Measurements from ENCODE around the gene ANKMY1. TPM values are rescaled to one million over a fixed set of nuclear protein-coding genes. Genes with fewer than 3 reads are reported as not detected.

ANKMY1 gene
- total RNA-seq, 4 donors from 2014 or later: 18.0 to 22.7 (median 21.1) TPM

DNA sequence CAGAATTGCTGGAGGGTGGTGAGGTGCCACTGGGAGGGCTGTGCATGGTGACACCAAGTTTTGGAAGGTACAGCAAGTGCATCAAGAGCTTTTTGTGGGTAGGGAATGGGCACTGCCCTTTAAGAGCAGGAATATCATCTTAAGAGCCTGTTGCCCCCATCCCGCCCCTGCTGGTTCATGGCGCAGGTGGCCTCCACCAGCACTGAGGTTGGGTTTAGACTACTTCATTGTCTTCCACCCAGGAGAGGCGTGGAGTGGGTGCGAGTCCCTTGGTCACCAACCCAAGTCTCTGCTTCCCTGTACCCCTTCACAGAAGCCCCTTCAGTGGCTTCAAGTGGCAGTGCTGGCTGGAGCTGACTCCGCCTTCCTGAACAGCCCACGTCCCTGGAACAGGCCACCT is 18.2 kb upstream of the ANKMY1 start:
- TF ChIP-seq, protein P1, sequence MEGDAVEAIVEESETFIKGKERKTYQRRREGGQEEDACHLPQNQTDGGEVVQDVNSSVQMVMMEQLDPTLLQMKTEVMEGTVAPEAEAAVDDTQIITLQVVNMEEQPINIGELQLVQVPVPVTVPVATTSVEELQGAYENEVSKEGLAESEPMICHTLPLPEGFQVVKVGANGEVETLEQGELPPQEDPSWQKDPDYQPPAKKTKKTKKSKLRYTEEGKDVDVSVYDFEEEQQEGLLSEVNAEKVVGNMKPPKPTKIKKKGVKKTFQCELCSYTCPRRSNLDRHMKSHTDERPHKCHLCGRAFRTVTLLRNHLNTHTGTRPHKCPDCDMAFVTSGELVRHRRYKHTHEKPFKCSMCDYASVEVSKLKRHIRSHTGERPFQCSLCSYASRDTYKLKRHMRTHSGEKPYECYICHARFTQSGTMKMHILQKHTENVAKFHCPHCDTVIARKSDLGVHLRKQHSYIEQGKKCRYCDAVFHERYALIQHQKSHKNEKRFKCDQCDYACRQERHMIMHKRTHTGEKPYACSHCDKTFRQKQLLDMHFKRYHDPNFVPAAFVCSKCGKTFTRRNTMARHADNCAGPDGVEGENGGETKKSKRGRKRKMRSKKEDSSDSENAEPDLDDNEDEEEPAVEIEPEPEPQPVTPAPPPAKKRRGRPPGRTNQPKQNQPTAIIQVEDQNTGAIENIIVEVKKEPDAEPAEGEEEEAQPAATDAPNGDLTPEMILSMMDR (IDR thresholded peaks at IDR 0.05): no peak
- TF ChIP-seq POLR2A (IDR thresholded peaks at IDR 0.05): no peak
- intact Hi-C loops (cut with DNase I; ENCODE audit: low total_unique reads): no loop called here
- DNase-seq (ENCODE audit: low spot score in 2 of 2): no peak
- no peak overlapping the region for H3K4me3 ChIP-seq (ENCODE audit: low read depth, poor library complexity, severe bottlenecking)
- 74 to 84% methylated on average over 5 to 6 of the region's 6 CpGs for WGBS, 2 donors

DNA sequence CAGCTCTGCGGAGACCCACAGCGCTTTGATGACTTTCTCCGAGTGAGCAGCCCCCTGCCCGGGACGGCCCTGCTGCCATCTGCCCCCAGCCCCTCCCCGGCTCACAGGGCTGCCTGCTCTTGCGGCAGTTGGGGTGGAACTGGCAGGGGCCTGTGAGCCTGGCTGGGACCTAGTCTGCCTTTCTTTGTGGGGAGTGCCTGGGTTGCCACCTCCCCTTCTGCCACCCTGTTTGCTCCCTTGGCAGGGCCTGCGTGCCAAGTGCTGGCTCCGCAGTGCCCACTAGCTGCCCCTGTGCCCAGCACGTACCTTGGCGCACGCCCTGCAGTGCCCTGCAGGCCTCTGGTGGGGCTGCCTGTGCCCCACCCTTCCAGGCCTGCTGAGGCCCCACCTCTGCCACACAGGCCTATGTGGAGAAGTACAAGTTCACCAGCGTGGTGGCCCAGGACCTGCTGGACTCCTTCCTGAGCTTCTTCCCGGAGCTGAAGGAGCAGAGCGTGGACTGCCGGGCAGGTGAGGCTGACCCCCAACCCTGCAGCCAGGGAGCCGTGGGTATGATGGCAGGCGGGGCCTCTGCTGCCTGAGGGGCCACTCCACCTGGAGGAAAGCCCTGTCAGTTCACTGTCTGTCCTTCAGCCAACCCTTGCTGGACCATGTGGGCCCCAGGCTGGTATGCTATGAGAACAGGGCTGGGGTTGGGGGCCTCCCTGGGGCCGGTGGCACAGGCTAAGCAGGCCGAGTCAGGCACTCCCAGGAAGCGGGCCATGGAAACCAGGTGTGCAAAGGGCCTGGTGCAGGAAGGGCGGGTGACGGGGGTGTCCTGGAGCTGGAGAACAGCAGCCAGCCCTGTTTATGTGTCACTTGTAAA is 17.5 kb upstream of the ANKMY1 start:
- intact Hi-C loops (cut with DNase I; ENCODE audit: low total_unique reads): no loop called here
- WGBS, 2 donors: 41 to 69% methylated on average over 16 to 22 of the region's 23 CpGs
- H3K4me3 ChIP-seq (ENCODE audit: low read depth, poor library complexity, severe bottlenecking): no peak overlapping the region
- TF ChIP-seq POLR2A (IDR thresholded peaks at IDR 0.05): no peak
- TF ChIP-seq, protein P1 (IDR thresholded peaks at IDR 0.05): no peak
- DNase-seq (ENCODE audit: low spot score in 2 of 2): no peak

DNA sequence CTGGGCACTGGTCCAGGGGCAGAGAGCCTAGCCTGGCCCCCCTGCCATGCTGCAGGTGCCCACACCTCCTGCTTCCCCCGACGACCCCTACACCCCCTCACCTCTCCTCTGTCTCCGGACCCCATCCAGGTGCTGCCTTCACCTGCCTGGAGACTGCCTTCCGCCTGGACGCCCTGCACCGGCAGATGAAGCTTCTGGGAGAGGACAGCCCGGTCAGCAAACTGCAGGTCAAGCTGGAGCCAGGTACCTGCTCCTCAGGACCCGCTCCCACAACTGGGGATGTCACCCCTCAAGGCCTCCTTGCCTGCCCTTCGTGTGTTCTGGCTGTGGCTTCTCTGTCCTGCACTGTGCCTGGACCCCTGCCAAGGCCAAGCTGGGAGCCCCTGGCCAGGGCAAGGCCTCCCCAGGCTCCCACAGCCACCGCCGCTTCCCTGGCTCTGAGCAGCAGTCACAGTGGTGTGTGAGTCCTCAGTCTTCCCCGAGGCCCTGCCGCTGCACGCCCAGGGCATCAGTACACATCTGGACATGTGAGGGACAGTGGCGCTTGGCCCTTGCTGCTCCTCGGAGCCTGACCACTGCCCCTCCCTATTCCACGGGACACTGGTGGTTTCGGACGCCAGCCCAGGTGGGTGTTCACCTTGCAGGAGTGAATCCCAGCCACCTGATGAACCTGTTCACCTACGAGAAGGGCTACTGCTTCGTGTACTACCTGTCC is 16.8 kb upstream of the ANKMY1 start:
- no peak for DNase-seq (ENCODE audit: low spot score in 2 of 2)
- intact Hi-C loops (cut with DNase I; ENCODE audit: low total_unique reads): no loop called here
- WGBS, 2 donors: 73 to 74% methylated on average over 17 to 19 of the region's 21 CpGs
- TF ChIP-seq, protein P1 (IDR thresholded peaks at IDR 0.05): no peak
- TF ChIP-seq POLR2A (IDR thresholded peaks at IDR 0.05): no peak
- H3K4me3 ChIP-seq (ENCODE audit: low read depth, poor library complexity, severe bottlenecking): no peak overlapping the region

DNA sequence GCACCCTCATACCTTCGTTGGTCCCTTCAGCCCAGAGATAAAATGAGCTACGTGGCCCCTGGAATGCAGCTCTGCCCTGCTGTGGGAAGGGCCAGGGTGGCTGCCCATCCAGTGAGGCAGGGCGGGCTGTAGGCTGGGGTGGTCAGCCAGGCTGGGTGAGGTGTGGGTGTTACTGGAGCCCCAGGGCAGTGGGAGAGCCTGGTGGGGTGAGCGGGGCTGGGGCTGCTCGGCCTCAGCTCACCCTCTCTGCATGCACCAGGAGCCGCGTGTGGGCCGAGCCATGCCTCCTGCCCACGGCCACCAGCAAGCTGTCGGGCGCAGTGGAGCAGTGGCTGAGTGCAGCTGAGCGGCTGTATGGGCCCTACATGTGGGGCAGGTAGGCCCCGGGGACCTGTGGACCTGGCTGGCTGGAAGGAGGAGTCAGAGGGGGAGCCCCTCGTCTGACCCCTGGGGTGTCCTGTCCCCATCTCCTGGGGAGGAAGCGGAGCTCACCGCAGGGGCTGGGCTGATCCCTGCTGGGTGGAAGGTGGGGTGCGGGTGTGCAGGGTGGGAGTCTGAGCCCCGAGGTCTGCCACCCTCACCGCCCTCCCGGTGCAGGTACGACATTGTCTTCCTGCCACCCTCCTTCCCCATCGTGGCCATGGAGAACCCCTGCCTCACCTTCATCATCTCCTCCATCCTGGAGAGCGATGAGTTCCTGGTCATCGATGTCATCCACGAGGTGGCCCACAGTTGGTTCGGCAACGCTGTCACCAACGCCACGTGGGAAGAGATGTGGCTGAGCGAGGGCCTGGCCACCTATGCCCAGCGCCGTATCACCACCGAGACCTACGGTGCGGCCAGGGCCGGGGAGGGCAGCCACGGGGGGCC is 16.0 kb upstream of the ANKMY1 start:
- intact Hi-C loops (cut with DNase I; ENCODE audit: low total_unique reads): no loop called here
- DNase-seq (ENCODE audit: low spot score in 2 of 2): no peak
- TF ChIP-seq POLR2A (IDR thresholded peaks at IDR 0.05): no peak
- TF ChIP-seq, protein P1 (IDR thresholded peaks at IDR 0.05): no peak
- WGBS, 2 donors: 90 to 92% methylated on average over 32 to 33 of the region's 37 CpGs
- no peak overlapping the region for H3K4me3 ChIP-seq (ENCODE audit: low read depth, poor library complexity, severe bottlenecking)

DNA sequence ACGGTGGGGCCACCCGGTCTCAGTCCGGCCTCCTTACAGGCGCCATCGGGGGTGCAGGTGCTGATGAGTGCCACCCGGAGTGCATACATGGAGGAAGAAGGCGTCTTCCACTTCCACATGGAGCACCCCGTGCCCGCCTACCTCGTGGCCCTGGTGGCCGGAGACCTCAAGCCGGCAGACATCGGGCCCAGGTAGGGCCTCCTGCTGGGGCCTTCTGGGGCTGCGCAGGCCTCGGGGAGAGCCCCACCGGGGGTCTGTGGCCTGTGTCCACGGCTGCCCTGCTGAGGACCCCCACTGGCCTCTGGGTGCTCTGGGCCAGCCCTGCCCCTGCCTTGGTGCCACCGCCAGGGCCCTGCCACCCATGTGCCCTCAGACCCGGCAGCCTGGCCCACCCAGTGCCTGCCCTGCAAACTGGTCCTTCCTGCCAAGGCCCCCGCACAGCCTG is 15.3 kb upstream of the ANKMY1 start:
- no peak overlapping the region for H3K4me3 ChIP-seq (ENCODE audit: low read depth, poor library complexity, severe bottlenecking)
- TF ChIP-seq POLR2A (IDR thresholded peaks at IDR 0.05): no peak
- TF ChIP-seq, protein P1 (IDR thresholded peaks at IDR 0.05): no peak
- 78 to 87% methylated on average over 11 to 13 of the region's 20 CpGs for WGBS, 2 donors
- intact Hi-C loops (cut with DNase I; ENCODE audit: low total_unique reads): no loop called here
- no peak for DNase-seq (ENCODE audit: low spot score in 2 of 2)

Measured in lower leg skin (tissue), 4 donors.